IPS-NIHi11 (cell line): ENCODE measurements around the gene CDH2.

Experiments used
- DNase-seq: peaks from one replicate; pipeline ENCODE4 v3.0.0; 2012; ENCODE audit warnings: mixed read lengths, low spot score

Gene CDH2

DNA sequence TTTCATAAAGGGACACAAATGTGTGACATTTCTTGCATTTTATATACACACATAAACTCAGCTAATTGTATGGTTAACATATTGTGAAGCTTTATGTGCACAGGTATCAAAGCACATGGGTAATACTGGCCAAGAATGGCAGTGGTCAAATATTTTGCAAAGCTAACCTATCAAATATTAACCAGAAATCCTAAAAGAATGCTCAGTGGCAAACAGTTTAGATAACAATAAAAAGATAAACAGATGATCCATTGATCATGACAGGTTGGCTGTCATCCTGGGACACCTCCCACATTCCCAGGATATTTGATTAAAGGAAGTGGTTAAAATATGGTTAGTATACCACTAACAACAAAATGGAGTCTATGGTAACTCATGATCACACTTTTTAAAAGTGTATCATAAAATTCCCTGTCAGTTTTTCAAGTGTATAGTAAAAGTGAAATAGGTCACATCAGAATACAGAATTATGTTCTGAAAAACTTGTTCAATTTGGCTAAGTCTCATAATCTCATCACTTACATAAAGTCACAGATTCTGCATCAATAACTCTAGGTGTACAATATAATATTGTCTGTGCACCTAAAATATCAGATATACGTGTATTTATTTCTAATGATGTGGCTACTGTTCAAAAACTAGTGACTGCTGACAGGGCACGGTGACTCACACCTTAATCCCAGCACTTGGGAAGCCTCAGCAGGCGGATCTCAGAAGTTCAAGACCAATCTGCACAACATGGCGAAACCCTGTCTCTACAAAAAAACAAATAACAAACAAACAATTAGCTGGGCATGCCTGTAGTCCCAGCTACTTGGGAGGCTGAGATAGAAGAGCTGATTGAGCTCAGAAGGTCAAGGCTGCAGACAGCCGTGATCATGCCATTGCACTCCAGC is 48.9 kb downstream of the CDH2 start:
- no peak for DNase-seq

- DNase-seq, result no peak
These were observed 49.7 kb downstream of the CDH2 start for GRCh38 chr18:28127228-28127627.

DNA sequence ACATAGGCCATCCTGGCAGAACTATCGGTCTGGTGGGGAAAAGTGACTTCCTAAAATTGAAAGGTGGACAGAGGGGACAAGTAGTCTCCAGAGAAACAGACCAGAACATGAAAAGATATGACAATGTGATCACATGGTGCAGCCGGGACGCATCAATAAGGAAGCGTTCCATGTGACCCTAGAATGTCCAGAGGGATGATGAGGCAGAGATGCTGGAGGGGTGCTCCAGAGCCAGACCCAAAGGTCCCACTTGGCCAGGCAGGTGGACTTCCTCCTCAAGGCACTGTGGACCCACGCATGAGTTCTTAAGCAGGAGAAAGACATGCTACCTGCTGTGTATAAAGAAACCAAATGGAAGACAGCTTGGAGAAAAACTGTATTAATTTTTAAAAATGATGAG is 50.2 kb downstream of the CDH2 start:
- no peak for DNase-seq

DNA sequence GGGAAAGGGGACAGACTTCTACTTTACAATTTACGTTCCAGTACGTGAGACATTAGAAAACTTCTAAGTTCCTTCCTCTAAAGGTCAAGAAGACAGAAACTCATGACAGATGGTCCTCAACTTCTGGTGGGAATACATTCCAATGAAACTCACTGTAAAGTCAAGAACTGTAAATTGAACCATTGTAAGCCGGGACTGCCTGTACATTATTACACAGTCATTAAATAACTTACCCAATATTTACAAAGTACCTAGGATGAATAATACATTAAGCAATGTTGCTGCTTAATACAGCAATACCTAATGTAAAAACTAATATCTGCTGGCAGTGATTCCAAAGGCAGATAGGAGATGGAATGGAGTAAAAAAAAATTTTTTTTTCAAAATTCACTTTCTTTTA is 51.9 kb downstream of the CDH2 start:
- no peak for DNase-seq

GRCh38 chr18:28124131-28125029 is 52.5 kb downstream of the CDH2 start:
- no peak for DNase-seq

GRCh38 chr18:28123401-28124030 is 53.4 kb downstream of the CDH2 start:
- DNase-seq, result no peak

GRCh38 chr18:28120828-28121515 is 56.0 kb downstream of the CDH2 start:
- DNase-seq, result no peak

DNA sequence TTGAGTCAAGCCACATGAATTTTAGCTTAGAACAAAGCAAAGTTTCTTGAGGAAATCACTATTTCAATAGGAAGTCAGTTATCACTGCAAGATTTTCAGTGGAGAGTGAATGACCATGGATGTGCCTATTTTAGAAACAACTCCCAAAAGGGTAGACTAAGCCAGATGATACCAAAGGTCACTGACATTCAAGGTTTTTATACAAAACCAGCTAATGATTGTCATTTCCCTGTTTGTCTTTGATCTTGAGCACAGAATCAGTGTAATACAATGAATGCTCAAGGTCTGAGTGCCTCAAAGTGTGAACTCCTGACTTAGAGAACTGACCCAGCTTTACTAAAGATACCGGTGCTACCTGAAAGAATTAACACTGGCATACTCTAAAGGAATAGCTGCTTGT is 60.5 kb downstream of the CDH2 start:
- no peak for DNase-seq

GRCh38 chr18:28115149-28115550 is 61.8 kb downstream of the CDH2 start:
- DNase-seq, result no peak

DNA sequence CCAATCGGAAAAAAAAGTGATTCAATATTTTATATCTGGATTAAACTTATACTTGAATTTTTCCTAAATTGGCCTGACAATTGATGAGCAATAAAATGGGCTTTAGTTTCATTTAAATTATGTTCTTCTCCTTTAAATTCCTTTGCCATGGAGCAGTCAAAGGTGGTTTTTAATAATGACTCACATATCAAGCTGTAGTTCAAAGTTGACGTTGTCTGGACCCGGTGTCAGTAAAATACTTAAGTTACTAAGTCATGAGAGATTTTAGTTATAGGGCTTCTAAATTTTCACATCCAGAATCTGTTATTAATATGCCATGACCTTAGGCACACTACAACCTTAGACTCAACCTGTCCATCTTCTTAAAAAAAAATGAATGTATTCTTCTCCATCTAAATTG is 62.5 kb downstream of the CDH2 start:
- no peak for DNase-seq

DNA sequence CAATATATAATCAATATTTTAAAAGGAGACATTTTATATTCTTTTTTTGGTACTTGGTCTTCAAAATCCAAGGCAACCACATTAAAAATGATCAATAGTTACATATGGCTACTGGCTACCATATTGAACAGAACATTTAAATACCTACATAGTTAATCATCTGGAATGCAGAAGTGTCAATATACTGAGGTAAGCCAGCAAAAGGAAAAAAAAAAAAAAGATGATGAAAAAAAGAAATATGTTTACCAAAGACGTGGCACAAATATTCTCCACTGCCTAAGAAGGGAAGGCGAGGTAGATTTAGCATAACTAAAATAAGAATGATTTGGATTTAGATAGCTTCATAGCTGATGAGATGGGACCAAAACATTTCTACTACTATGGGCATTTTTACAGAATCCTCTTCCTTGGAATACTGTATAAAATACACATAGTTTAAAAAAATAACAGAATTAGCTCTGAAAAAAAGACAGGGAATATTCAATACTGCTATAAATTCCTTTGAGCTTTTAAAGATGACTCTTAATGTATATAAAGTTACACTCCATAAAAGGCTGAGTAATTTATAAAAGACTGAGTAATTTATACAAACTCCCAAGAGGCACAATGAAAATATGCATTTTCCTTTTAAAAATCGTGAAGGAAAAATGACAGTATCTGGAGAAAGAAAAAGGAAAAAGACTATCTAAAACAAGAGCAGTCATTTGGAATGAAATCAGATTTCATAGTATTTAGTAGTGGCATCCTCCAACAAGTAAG is 63.5 kb downstream of the CDH2 start:
- DNase-seq, result no peak

GRCh38 chr18:28112056-28112470 is 64.9 kb downstream of the CDH2 start:
- DNase-seq, result no peak

DNA sequence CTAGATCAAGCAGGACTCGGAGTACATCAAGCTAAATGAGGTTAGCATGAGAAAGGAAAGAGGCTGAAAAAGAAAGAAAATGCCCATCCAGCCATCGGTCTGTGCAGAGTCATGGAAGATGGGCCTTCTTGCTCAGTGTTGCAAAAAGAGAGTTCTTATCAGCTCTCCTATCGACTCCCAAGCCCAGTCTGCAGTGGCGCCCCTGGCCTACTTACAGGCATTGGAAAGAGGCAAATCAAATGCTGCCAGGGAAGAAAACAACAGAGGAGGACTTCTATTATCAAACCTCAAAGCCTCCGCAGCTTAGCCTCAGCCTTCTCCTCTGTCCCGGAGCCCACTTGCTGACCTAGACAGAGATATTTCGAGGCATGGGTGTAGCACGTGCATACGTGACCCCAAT is 66.0 kb downstream of the CDH2 start:
- DNase-seq, result no peak

DNA sequence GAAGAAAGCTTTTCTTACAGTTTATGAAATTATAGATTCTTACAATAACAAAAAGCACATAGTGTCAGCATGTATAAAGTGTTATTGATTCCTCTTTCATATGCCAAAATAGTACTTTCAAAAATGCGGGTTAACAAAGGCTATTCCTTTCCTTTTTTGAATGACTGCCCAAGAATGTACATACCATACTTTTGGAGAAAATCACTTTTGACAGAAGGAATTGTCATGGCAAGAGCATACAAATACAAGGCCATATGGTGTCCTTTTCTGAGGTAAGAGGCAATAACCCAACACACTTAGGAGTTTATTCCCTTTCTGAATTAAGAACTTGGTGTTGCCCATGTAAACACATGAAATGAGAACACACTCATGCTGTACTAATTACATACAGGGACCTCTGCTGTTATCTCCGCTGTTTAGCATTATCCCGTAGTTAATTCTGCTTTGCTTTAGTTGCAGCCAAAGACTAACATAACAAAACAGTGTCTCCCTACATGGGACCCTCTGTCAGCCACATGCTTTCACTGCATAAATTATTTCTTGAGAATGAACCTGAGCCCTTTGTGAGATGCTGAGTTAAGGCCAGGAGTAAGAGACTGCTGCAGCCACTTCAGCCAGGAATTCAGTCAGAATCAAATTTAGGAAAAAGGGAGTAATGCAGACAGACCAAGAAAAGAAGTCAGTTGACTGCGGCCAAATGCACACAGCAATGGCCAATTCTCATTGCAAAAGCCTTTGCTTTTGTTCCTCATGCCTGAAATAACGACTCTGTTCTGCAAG is 67.0 kb downstream of the CDH2 start:
- DNase-seq, result no peak

GRCh38 chr18:28108814-28109213 is 68.1 kb downstream of the CDH2 start:
- DNase-seq, result no peak

DNA sequence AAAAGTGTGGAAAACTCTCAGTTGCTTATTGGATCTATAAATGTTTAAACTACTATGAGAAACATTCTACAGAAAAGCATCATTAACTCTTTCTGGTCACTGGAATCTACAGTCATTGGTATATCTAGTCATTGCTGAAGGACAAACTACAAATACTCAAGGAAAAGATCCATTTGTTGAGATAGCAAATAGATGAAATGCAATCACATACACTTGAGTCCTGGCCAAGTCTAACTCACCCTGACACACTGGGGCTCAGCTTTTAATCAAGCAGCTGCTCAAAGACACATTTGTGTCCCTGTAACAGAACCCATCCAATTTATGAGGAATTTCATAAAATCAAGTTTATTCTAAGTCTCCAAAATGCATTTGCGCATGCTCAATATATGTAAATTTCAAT is 68.7 kb downstream of the CDH2 start:
- no peak for DNase-seq

DNA sequence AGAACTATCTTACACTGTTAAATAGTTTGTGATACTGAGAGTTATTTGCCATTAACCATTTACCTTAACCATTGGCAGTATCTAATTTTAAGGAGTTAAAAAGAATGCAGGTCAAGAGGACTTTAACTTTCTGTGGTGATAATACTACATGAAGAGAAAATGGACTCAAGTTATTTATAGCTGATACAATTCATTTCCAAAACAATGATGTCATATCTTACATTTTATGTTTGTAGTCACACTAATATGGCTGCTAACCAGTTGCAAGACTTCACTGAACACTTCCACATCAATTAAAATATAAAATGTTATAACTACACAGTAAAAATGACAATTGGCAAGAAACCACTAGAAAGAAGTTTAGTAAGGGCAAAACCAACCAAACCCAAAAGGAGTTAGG is 77.7 kb downstream of the CDH2 start:
- no peak for DNase-seq

DNA sequence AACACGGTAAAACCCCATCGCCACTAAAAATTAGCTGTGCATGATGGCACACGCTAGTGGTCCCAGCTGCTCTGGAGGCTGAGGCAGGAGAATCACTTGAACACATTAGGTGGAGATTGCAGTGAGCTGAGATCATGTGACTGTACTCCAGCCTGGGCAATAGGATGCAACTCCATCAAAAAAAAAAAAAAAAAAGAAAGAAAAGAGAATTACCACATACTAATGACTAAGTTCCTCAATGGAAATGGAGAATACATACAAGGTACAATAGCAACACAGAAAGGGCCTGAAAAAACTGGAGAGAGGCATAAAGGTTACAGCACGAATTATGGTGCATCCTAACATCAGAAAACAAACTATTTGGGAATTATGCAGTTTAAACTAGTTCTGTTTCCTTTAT is 81.3 kb downstream of the CDH2 start:
- DNase-seq, result no peak

DNA sequence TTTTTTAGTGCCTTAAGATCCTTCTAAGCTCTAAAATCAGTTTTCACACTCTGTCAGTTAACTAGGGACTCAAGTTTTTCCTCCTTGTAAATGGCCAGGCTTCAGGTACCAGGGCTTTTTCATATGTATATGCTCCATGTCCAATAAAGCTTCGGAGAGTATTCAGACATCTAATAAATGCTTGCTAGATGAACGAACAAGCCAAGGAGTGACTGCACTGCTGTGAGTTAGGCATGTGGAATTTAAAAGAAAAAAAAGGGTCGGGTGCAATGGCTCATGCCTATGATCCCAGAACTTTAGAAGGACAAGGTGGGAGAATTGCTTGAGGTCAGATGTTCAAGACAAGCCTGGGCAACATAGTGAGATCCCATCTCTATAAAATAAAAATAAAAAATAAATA is 81.9 kb downstream of the CDH2 start:
- DNase-seq, result no peak

GRCh38 chr18:28091197-28091596 is 85.7 kb downstream of the CDH2 start:
- DNase-seq, result no peak
